Pons (tissue), 1 donor: Measurements from ENCODE around the gene MPPED2.

ENCODE experiments used
- DNase-seq: peaks from one replicate; pipeline ENCODE4 v3.0.0-alpha.2; 2016; ENCODE audit warnings: low spot score

Gene MPPED2

GRCh38 chr11:30485756-30486155, 100.4 kb downstream of the MPPED2 start:
- no peak for DNase-seq

DNA sequence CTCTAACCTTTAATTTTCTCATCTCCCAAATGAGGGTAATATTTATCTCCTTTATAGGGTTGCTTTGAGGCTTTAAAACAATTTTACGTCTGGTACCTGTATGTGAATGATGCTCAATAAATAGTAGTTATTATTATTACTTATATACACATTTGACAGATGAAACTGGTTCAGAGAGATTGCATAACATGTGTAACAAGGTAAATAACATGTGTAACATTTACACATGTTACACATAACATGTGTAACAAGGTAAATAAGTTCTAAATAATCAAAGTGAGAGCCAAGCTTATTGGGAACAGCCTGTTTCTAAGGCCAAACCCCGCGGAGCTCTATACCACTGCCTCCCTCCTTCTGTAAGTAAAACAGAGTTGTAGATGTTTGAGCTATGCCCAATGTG, 100.9 kb downstream of the MPPED2 start:
- no peak for DNase-seq

DNA sequence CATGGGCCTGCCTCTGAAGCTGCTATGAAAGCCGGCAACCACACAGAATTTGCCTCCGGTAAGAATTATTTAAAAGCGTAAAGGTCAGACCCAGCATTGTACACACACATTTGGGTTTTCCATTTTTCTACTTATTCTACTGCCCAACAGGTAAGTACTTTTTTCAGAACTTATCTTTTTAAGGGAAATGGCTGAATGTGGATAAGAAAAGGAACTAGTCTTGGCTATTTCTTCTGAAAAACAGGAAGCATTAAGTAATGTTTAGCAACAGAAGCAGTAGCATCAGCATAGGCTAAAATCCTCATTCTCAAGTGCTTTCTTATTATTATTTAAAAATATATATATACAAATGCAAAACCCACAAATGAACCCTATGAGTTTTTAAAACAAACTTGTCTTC, 103.1 kb downstream of the MPPED2 start:
- DNase-seq, result peak; percentile 28

DNA sequence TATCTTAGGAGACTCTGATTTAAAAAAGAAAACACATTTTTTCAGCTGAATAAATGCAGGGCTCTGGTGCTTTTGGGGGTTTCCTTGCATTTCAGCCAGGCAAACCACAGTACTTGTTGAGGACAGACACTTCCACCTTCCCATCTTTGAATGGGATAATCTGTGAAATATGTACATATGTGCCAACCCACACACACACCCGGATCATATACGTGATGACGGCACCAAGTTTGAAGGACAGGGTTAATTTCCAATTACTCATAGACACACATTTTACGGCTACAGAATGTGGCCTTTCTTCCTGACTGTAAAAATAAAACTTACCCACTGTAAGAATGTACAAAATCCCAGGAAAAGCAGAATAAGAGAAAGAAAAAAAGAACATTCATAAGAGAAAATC, 104.4 kb downstream of the MPPED2 start:
- DNase-seq, result no peak

DNA sequence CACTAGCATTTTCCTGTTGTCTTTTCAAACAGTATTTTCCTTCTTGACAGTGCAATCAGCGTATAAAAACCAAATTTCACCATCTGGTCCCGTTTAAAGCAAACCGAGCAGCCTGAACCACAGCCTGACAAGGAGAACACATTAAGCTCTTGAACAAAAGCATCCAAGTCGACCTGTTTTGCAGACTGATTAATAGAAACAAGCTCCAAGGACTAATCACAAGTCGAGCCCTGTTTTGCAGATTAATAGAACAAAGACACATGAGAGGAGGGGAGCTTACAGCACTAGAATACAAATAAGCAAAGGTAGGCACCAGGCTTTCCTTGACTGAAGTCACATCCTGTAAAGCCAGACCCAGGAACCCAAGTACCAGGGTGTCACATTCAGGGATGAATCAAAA, 104.8 kb downstream of the MPPED2 start:
- DNase-seq, result no peak

GRCh38 chr11:30479899-30480298, 106.3 kb downstream of the MPPED2 start:
- DNase-seq, result no peak

DNA sequence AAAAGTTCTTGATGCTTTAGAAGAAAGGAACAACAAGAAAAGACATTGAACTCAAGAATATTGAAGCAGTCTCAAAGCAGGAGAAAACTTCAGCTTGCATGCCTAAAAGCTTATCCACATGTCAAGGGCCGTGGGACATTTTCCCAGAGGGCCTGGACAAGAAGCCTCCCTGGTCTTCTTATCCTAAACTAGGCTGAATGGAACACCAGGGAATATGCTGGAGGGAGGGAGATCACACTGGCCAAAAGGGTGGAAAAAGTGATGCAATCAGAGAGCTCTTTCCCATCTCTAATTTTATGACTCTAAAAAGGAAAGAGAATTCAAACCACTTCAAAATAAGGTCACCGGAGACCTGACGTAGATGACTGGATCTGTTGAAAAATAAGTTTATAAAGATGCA, 107.2 kb downstream of the MPPED2 start:
- no peak for DNase-seq

GRCh38 chr11:30477061-30477460, 109.1 kb downstream of the MPPED2 start:
- DNase-seq, result no peak

DNA sequence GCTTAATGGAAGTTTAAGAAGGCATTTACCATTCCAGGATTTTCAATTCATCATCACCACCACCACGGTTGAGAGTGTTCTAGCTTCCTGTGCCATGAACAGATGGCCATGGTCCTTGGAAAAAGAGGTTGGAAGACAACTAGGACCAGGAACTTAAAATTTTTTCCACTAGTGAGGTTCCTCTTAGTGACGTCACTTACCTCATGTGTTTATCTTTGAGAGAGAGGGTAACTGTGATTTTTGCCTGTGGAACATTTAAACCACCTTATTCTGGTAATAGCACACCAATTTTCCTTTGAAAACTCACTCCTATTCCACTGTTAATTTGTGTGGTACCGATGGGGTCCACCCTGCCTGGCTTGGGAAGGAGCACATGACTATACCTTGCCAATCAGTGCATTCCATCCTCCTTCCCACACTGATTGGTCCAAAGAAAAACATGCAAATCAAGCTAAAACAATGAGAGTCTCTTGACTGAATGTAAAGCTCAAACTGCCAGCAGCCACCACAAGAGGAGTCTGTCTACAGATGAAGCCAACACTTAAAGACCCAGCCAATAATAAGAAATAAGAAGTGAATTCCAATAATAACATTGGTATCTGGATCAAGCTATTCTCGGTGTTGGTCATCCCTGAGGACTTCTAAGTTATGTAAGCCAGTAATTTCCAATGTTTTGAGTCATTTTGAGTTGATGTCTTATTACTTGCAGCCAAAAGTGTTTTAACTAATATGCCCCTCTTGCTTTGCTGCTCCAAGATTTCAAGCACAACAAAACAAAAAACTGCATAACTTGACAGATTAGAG, 111.8 kb downstream of the MPPED2 start:
- no peak for DNase-seq

GRCh38 chr11:30471244-30471643, 114.9 kb downstream of the MPPED2 start:
- DNase-seq, result no peak

GRCh38 chr11:30468881-30469280, 117.3 kb downstream of the MPPED2 start:
- no peak for DNase-seq

DNA sequence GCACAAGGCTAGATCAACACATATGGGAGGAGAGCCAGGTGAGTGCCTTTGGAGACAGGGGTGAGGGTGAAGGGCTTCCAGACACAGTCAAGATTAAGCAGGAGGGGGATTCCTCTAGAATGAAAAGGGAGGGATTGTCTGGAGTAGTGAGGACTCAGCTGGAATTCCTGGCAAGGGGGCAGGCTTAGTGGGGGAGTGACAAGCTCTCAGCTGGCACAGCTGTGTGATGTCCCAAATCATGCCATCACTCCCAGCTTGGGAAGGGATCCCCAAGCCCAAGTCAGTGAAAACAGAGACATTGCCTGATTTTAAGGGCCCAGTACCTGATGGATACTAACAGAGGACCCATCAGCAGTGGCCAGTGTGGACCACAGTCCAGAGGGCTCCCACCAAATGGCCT, 119.0 kb downstream of the MPPED2 start:
- DNase-seq, result no peak

- no peak for DNase-seq
These were observed 120.5 kb downstream of the MPPED2 start for GRCh38 chr11:30465623-30466022.

DNA sequence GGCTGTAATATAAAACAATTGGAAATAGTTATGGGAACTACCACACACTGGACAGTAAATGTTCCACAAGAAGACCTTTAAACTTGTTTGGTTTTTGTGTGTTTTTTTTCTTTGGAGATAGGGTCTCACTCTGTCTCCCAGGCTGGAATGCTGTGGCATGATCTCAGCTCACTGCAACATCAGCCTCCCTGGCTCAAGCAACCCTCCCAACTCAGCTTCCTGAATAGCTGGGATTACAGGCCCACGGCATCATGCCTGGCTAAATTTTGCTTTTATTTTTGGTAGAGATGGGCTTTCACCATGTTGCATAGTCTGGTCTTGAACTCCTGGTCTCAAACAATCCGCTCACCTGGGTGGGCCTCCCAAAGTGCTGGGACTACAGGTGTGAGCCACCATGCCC, 121.0 kb downstream of the MPPED2 start:
- no peak for DNase-seq

DNA sequence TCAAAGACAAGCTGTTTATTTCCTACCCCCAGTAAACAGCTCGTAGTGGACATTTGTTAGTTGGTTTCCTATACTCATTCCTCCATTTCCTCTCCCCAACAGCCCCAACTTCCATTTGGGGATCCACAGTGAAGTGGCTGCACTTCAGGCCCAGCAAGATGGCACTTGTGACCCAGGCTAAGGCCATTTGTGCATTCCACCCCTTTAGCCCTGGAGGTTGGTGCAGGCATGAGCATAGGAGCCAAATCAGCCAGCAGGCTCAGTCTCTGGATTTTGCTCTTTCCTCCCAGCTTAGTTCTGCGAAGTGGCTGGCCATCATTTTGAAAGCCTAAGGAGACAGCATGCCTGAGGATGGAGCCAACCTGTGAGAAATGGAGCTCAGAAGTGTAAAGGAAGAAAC, 122.9 kb downstream of the MPPED2 start:
- DNase-seq, result no peak

DNA sequence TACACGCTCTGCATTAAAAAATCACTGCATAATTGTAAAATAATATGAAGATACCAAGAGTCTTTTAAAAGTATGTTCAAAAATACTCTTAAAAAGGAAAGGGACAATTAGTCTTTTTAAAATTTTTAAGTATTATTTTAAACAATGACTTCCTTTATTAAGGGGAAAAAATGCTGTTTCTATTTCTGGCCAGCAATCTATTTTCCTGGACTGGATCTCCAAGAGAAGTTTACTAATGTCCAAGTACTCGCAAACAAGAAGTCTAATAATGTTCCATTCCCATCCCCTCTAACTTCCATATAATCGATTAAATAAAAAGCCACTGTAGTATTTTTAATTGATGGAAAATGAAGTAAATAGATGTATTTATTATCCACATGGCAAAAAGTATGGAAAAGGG, 123.7 kb downstream of the MPPED2 start:
- DNase-seq, result no peak

GRCh38 chr11:30459821-30460220, 126.3 kb downstream of the MPPED2 start:
- DNase-seq, result no peak

DNA sequence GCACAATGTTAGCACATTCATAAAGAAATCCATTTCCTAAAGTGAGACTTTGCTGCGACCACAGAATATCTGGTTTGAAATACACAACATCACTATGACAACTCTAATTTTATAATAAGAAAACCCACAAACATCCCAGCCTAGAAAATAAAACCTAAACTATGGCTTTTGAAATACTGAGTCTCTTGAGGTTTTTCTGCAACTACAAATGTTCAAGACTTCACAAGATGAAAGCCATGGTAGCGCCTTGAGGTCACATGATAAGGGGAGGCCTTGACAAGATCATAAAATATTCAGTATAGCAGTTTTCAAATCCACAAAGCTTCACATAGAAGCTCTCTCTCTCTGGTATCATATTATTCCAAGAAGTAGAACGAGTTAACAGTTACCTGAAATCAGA, 126.8 kb downstream of the MPPED2 start:
- DNase-seq, result no peak

DNA sequence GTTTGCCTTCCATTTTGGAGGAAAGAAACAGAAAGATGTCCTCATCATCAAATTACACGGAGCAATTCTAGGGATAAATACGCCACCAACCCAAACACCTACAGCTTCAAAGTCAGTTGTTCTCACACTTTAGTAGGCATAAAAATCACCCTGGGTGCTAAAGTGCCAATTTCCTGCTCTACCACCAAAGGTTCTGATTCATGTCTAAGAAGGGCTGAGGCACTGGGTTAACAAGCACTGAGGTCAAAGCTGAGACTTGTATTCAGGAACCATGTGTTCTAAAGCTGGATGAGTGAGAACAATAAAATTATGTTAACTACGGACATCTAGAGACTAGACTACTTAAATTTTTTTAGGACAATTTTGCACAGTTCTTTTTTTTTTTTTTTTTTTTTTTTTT, 127.6 kb downstream of the MPPED2 start:
- no peak for DNase-seq

- DNase-seq, result no peak
These were observed 129.1 kb downstream of the MPPED2 start for GRCh38 chr11:30457087-30457486.

- no peak for DNase-seq
These were observed 131.1 kb downstream of the MPPED2 start for GRCh38 chr11:30455025-30455424.

DNA sequence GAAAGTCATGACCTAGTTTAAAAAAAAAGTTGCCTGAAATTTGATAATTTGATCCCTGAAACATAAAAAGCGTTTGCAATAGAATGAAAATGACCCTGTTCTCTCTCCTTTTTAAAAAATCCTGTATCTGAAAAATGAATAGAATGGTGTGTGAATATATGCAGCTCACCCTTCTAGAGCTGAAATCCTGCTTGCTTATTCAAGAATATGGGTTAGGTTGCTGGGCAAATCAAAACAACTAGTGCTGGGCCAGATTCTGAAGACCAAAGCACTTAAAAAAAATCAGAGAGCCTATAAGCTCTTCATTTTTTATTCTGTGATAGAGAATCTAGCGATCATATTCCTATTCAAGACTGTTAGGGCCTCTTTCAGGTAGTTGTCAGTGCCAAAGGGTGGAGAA, 131.6 kb downstream of the MPPED2 start:
- no peak for DNase-seq

- peak; percentile 22 for DNase-seq
These were observed 132.0 kb downstream of the MPPED2 start for GRCh38 chr11:30454111-30454510.

GRCh38 chr11:30453705-30454104, 132.4 kb downstream of the MPPED2 start:
- DNase-seq, result no peak
